ENCODE measurements around the gene OLFML2A. TPM values are rescaled to one million over a fixed set of nuclear protein-coding genes. Genes with fewer than 3 reads are reported as not detected.

OLFML2A gene
- total RNA-seq, 6 experiments from 2014 or later = 0.12 to 0.74 (median 0.40) TPM

DNA sequence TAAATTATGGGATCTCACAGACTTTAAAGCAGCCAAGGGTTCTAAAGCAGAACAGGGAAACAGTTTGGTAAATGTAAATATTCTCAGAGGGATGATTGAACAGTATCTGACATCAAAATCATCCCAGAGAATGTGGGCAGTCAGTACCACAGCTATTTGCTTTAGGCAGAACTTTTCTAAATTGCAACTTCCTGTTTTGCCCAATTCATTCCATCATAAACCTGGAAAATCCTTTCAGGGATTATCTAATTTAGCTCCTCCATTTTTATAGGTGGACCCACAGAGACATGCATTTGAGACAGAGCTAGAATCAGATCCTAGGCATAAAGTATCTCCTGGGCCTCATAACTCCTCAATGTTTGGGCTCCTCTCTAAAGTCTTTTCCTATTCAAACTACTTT is 18.2 kb upstream of the OLFML2A start:
- no peak overlapping the region for H3K27ac ChIP-seq
- TF ChIP-seq, protein P1, sequence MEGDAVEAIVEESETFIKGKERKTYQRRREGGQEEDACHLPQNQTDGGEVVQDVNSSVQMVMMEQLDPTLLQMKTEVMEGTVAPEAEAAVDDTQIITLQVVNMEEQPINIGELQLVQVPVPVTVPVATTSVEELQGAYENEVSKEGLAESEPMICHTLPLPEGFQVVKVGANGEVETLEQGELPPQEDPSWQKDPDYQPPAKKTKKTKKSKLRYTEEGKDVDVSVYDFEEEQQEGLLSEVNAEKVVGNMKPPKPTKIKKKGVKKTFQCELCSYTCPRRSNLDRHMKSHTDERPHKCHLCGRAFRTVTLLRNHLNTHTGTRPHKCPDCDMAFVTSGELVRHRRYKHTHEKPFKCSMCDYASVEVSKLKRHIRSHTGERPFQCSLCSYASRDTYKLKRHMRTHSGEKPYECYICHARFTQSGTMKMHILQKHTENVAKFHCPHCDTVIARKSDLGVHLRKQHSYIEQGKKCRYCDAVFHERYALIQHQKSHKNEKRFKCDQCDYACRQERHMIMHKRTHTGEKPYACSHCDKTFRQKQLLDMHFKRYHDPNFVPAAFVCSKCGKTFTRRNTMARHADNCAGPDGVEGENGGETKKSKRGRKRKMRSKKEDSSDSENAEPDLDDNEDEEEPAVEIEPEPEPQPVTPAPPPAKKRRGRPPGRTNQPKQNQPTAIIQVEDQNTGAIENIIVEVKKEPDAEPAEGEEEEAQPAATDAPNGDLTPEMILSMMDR (IDR thresholded peaks at IDR 0.05) = no peak
- TF ChIP-seq POLR2A (IDR thresholded peaks at IDR 0.05) = no peak
- intact Hi-C loops (cut with DNase I) = no loop called here
- H3K27me3 ChIP-seq = no peaks in the 10 kb centered on the region
- no peak for DNase-seq
- ATAC-seq = peak in 1 of 4 donors; percentile 54
- no peaks in the 10 kb centered on the region for H3K36me3 ChIP-seq
- H3K9me3 ChIP-seq = no peaks in the 10 kb centered on the region
- peaks cover 0 to 16% (median 0%) of the 10 kb centered on the region in 4 donors for H3K4me1 ChIP-seq
- no peak overlapping the region for H3K4me3 ChIP-seq

DNA sequence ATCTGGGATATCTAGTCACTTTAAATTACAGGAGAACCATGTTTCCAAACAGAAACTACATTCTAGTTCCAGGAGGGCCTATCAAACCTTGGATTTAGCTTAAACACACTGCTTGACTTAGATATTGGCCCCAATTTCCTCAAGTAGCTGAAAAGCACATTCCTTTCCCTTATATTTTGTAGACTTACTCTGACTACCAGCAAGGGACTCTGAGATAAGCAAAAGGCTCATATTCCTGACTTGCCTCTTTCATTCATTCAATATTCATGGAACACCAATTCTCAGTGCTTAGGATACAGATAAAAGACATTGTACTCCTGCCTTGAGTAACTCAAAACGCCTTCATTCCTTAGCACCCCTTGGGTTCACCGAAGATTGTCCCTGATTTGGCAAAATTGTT is 17.6 kb upstream of the OLFML2A start:
- Histone ChIP-seq H3K27me3 (no peaks in the 10 kb centered on the region), H3K27ac (no peak overlapping the region), H3K4me1 (peaks cover 0 to 16% (median 0%) of the 10 kb centered on the region in 4 donors), H3K4me3 (no peak overlapping the region), H3K36me3 (no peaks in the 10 kb centered on the region), H3K9me3 (no peaks in the 10 kb centered on the region)
- ATAC-seq (no peak), DNase-seq (no peak)
- intact Hi-C loops (cut with DNase I) = no loop called here
- TF ChIP-seq, protein P1 (IDR thresholded peaks at IDR 0.05) = no peak
- no peak for TF ChIP-seq POLR2A (IDR thresholded peaks at IDR 0.05)
- WGBS (ENCODE audit: insufficient coverage, low coverage, low lambda C conversion rate, missing lambda C conversion rate) = 100% methylated on average over 2 of the region's 2 CpGs

DNA sequence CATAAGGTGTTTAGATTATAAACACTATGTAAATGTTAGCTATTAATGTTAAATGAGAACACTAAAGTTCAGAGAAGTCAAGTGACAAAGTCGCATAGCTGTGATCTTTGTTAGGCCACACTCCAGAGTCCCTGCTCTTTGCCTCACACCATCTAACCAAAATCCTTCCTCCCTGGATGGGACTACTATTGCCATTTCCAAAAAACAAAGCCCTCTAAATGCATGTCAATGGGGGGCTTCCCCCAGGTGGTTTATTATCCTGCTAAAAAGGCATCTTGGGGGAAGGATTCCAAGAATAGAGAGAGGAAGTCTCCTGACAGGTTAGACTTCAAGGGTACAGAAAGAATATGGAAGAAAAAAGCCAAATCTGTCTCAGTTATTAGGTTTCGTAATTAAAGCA is 16.2 kb upstream of the OLFML2A start:
- Histone ChIP-seq H3K27me3 (no peaks in the 10 kb centered on the region), H3K36me3 (no peaks in the 10 kb centered on the region), H3K4me1 (peaks cover 0 to 16% (median 0%) of the 10 kb centered on the region in 4 donors), H3K27ac (no peak overlapping the region), H3K9me3 (no peaks in the 10 kb centered on the region), H3K4me3 (no peak overlapping the region)
- DNase-seq (no peak), ATAC-seq (no peak)
- 88% methylated on average over 2 of the region's 2 CpGs for WGBS (ENCODE audit: insufficient coverage, low coverage, low lambda C conversion rate, missing lambda C conversion rate)
- intact Hi-C loops (cut with DNase I) = loop anchor here in 1 of 2 donors (10.0 kb wide), 1 partner anchor 46 kb away; no protein-coding TSS in a partner anchor
- TF ChIP-seq, protein P1 (IDR thresholded peaks at IDR 0.05) = no peak
- no peak for TF ChIP-seq POLR2A (IDR thresholded peaks at IDR 0.05)

DNA sequence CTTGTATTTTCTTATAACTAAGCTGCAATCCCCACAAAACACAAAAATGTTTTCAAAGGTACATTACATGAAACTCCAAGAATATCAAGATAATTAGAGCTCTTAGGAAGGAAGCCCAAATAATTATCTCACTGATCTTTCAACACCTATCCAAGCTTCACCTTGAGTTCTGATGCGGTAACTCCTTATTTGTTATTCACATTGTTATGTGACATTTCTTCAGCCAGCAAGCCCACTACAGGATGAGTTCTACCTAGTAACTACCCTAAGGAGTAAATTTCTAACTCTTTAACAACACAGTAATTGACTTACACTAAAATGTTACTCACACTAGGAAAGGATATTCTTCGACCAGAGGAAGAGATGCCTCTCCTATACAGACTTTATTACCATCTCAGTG is 15.7 kb upstream of the OLFML2A start:
- ATAC-seq = no peak
- TF ChIP-seq, protein P1 (IDR thresholded peaks at IDR 0.05) = no peak
- TF ChIP-seq POLR2A (IDR thresholded peaks at IDR 0.05) = no peak

DNA sequence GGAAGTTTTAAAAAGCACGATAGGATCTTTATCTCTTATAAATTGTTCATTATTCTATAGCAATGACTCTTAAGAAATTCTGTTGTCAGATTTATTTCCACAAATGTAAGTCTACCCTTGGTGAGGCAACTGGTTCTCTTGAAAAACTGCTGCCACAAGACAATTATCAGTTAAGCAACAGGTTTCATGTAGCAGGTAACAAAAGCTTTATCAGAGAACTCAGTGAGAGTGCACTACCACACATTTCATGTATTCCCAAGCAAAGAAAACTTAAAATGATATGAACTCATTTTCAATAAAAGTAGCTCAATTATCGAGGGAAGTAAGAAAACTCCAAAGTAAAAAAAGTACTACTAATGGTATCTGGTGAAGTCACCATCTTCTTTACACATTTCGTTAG is 15.2 kb upstream of the OLFML2A start:
- DNase-seq (no peak), ATAC-seq (no peak)
- Histone ChIP-seq H3K9me3 (no peaks in the 10 kb centered on the region), H3K27me3 (no peaks in the 10 kb centered on the region), H3K36me3 (no peaks in the 10 kb centered on the region), H3K4me1 (peaks cover 0 to 14% (median 0%) of the 10 kb centered on the region in 4 donors), H3K27ac (no peak overlapping the region), H3K4me3 (no peak overlapping the region)
- WGBS (ENCODE audit: insufficient coverage, low coverage, low lambda C conversion rate, missing lambda C conversion rate) = 82% methylated on average over 3 of the region's 3 CpGs
- intact Hi-C loops (cut with DNase I) = loop anchor here in 1 of 2 donors (10.0 kb wide), 1 partner anchor 47 kb away; no protein-coding TSS in a partner anchor
- TF ChIP-seq, protein P1 (IDR thresholded peaks at IDR 0.05) = no peak
- TF ChIP-seq POLR2A (IDR thresholded peaks at IDR 0.05) = no peak

More for the DNA sequence above, 15.7 kb upstream of the OLFML2A start:
- H3K27me3 ChIP-seq = no peaks in the 10 kb centered on the region
- no peak for DNase-seq
- H3K36me3 ChIP-seq = no peaks in the 10 kb centered on the region
- WGBS (ENCODE audit: insufficient coverage, low coverage, low lambda C conversion rate, missing lambda C conversion rate) = 88% methylated on average over 2 of the region's 2 CpGs
- intact Hi-C loops (cut with DNase I) = loop anchor here in 1 of 2 donors (10.0 kb wide), 1 partner anchor 46 kb away; no protein-coding TSS in a partner anchor
- no peaks in the 10 kb centered on the region for H3K9me3 ChIP-seq
- H3K4me3 ChIP-seq = no peak overlapping the region
- H3K4me1 ChIP-seq = peaks cover 0 to 12% (median 0%) of the 10 kb centered on the region in 4 donors
- H3K27ac ChIP-seq = no peak overlapping the region
